Fibroblast of pulmonary artery (primary cell): ENCODE results near the gene TRIP13.
"Not testable (repeated sequence)": the region's sequence is repeated elsewhere in the genome, so short reads cannot be mapped to it uniquely, and the experiment has no call there.

Source experiments
- DNase-seq: peaks from one replicate; pipeline ENCODE4 v3.0.0-alpha.2; 2010; ENCODE audit warnings: low read depth
- H3K4me3 ChIP-seq: replicated peaks from 2 replicates; pipeline ENCODE4 v1.5.1; 2011; ENCODE audit warnings: low read depth, mild to moderate bottlenecking, control low read depth, low read length, moderate library complexity
- TF ChIP-seq, protein P1 (sequence below): IDR thresholded peaks from 2 replicates; pipeline ENCODE4 v1.5.1; 2011; ENCODE audit warnings: mild to moderate bottlenecking, control low read depth, low read length, inconsistent platforms; ENCODE audit errors: missing control alignments

Gene TRIP13

DNA sequence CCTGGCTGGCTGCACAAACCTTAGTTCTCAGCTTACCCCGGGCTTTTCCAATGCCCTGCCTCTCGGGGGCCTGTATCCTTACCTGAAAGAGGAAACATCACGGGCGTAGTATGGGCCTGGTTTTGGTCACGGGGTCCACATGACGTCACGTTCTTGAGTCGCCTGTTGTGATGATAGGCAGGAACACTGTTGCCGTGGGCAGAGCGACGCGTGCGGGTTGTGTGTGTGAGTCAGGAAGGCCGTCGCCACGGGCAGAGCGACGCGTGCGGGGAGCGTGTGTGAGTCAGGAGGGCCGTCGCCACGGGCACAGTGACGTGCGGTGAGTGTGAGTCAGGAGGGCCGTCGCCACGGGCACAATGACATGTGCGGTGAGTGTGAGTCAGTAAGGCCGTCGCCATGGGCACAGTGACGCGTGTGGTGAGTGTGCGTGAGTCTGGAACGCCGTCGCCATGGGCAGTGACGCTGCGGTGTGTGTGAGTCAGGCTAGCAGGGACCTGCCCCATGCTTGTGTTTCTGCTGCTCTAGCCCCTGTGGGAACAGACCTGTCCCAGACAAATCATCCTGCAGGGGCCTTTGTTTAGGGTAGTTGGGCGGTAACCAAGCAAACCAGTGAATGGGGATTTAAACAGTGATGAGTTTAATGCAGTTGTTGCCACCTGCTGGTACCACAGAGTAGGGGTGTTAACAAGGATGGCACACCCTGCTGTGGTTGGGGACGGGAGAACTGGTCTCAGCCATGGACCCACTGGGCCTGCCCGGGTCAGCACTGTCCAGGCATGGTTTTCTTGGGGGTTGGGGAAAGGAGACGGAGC, 19.8 kb downstream of the TRIP13 start:
- DNase-seq, result peak; percentile 93
- no peak overlapping the region for H3K4me3 ChIP-seq

DNA sequence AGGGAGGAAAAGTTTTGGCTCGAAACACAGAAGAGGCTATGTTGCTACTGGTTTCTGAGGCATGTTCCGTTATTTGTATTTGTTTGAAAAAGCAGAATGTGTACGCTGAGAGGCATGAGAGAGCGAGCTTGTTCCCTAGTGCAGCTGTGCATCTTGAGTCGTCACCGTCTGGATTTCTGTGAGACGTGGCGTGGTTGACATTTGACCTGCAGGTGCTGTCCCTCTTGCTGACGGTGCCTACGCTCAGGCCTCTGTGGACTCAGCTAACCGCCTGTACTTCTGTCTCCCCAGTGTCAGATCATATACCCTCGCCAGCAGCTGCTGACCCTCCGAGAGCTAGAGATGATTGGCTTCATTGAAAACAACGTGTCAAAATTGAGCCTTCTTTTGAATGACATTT, 21.5 kb downstream of the TRIP13 start:
- no peak for DNase-seq
- H3K4me3 ChIP-seq, result no peak overlapping the region
- TF ChIP-seq, protein P1, sequence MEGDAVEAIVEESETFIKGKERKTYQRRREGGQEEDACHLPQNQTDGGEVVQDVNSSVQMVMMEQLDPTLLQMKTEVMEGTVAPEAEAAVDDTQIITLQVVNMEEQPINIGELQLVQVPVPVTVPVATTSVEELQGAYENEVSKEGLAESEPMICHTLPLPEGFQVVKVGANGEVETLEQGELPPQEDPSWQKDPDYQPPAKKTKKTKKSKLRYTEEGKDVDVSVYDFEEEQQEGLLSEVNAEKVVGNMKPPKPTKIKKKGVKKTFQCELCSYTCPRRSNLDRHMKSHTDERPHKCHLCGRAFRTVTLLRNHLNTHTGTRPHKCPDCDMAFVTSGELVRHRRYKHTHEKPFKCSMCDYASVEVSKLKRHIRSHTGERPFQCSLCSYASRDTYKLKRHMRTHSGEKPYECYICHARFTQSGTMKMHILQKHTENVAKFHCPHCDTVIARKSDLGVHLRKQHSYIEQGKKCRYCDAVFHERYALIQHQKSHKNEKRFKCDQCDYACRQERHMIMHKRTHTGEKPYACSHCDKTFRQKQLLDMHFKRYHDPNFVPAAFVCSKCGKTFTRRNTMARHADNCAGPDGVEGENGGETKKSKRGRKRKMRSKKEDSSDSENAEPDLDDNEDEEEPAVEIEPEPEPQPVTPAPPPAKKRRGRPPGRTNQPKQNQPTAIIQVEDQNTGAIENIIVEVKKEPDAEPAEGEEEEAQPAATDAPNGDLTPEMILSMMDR, result no peak

More for the DNA sequence above, 19.8 kb downstream of the TRIP13 start:
- TF ChIP-seq, protein P1, result peak; percentile 21

DNA sequence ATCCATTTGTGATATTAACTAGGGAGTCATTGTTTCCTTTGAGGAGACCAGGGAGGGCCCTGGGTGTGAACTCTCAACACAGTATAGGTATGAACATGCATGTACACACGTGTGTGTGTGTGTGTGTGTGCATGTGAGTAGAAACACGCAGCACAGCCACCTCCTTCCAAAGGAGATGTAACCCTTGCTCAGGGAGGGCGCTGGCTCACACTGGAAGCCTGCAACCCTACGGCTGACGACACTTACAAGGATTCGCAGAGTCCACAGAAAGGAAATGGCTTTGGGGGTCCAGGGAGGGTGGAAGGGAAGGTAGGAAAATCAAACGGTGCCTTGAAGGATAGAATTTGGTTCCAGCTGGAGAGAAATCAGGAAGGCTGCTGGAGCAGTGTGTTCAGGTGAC, 21.9 kb downstream of the TRIP13 start:
- no peak overlapping the region for H3K4me3 ChIP-seq
- TF ChIP-seq, protein P1, result no peak
- DNase-seq, result no peak

DNA sequence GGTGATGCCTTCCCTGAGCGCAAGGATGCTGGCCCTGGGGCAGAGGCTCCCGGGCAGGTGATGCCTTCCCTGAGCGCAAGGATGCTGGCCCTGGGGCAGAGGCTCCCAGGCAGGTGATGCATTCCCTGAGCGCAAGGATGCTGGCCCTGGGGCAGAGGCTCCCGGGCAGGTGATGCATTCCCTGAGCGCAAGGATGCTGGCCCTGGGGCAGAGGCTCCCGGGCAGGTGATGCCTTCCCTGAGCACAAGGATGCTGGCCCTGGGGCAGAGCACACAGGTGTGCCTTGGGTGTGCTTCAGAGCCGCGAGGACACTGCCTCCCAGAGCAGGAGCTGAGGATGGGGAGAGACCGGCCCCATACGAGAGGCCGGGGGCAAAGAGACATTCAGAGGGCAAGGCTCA, 22.7 kb downstream of the TRIP13 start:
- not testable (repeated sequence) for DNase-seq, H3K4me3 ChIP-seq

DNA sequence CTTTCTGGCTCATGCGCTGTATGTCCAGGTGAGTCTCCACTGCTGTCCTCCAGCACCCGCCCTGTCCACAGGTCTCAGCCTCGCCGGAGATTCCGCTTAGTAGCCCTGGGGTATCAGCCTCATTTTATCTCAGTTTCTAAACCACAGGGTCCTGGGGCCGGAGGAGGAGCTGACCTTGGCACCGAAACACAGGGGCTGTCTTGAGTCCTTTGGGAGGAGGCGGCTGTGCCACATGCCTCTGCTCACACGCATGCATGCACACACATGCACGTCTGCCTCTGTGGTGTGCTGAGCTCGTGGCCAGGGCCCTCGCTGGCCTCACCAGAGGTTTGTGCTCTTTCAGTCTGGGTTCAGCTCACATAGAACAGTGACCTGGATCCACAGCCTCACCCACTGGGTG, 23.3 kb downstream of the TRIP13 start:
- TF ChIP-seq, protein P1, result no peak
- no peak for DNase-seq
- no peak overlapping the region for H3K4me3 ChIP-seq

DNA sequence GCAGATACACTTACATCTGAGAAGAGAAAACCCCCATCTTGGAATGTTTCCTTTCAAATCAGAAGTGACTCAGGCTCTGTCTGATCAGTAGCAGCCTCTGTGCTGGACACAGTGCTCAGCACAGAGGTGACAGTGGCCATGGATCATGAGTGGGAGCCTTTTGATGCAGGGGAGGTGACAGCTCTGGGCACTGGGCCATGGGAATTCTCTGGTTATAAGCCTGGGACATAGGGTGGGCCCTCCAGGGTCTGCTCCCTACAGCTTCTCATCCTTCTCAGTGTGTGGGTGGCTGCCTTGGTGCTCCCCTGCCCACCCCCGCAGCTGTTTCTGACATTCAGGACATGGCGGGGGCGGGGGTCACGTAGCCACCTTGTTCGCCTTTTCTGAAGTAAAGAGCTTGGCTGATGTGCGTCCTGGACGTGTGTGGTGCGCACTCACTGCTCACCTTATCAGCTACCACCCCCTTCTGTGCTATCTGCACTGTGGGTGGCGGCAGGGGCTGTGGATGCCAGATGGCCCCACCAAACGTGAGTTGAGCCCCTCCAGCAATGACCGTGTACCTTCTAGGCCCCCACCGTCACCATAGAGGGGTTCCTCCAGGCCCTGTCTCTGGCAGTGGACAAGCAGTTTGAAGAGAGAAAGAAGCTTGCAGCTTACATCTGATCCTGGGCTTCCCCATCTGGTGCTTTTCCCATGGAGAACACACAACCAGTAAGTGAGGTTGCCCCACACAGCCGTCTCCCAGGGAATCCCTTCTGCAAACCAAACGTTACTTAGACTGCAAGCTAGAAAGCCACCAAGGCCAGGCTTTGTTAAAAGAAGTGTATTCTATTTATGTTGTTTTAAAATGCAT, 24.0 kb downstream of the TRIP13 start:
- TF ChIP-seq, protein P1, result no peak
- no peak for DNase-seq

DNA sequence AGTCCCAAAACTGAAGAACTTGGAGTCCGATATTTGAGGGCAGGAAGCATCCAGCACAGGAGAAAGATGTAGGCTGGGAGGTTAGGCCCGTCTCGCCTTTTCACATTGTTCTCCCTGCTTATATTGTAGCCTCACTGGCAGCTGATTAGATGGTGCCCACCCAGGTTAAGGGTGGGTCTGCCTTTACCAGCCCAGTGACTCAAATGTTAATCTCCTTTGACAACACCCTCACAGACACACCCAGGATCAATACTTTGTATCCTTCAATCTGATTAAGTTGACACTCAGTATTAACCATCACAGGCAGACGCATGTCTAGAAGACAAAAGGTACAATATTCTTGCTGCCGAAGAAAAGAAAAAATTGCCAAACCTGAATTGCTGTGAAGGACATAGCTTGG, 26.0 kb downstream of the TRIP13 start:
- H3K4me3 ChIP-seq, DNase-seq: not testable (repeated sequence)

More for the DNA sequence above, 24.0 kb downstream of the TRIP13 start:
- no peak overlapping the region for H3K4me3 ChIP-seq
